DND-41 (cell line): ENCODE measurements around the gene HTR3B.
A peak's percentile ranks its signal among the peaks of the same experiment; 100 is the strongest.

Experiments
- ATAC-seq: fragments of 200-7000 bp; cut with Tn5 transposase; 3 replicates; pipeline ENCODE4 v1.9.1; 2021; ENCODE audit warnings: low read depth; ENCODE audit not compliant: insufficient read depth
- DNase-seq: peaks from one replicate; pipeline ENCODE4 v3.0.0-alpha.2; 2020
- H2AFZ ChIP-seq: 2 replicates; pipeline ENCODE4 v1.6.0; 2012; ENCODE audit warnings: low read depth, low read length
- H3K27ac ChIP-seq: 2 replicates; pipeline ENCODE4 v1.5.1; 2012; ENCODE audit warnings: low read length, inconsistent platforms
- H3K27me3 ChIP-seq: fragments of 200-600 bp; sonication (generic); 2 replicates; pipeline ENCODE4 v1.6.0; 2012; ENCODE audit warnings: low read length, mild to moderate bottlenecking, inconsistent platforms; ENCODE audit not compliant: insufficient read depth, poor library complexity
- H3K36me3 ChIP-seq: 2 replicates; pipeline ENCODE4 v1.5.1; 2012; ENCODE audit warnings: low read length, inconsistent platforms; ENCODE audit not compliant: insufficient read depth
- H3K4me1 ChIP-seq: 2 replicates; pipeline ENCODE4 v1.5.1; 2012; ENCODE audit warnings: mild to moderate bottlenecking, low read length; ENCODE audit not compliant: insufficient read depth
- H3K4me2 ChIP-seq: 2 replicates; pipeline ENCODE4 v1.6.0; 2012; ENCODE audit warnings: mild to moderate bottlenecking, moderate library complexity, low read length, inconsistent platforms; ENCODE audit not compliant: insufficient read depth
- H3K4me3 ChIP-seq, 2 experiments: fragments of 200-600 bp in 1 of 2; shearing (Covaris generic) in 1 of 2; 2 replicates each; pipeline ENCODE4 v1.5.1; 2012 to 2016; ENCODE audit warnings: inconsistent platforms in 2 of 2, low read length in 2 of 2, mild to moderate bottlenecking in 2 of 2, low read depth in 1 of 2, moderate library complexity in 1 of 2
- H3K79me2 ChIP-seq: 2 replicates; pipeline ENCODE4 v1.6.0; 2012; ENCODE audit warnings: low read length, inconsistent platforms; ENCODE audit not compliant: insufficient read depth
- H3K9ac ChIP-seq: 2 replicates; pipeline ENCODE4 v1.6.0; 2012; ENCODE audit warnings: low read depth, mild to moderate bottlenecking, inconsistent platforms, low read length, moderate library complexity
- H3K9me3 ChIP-seq: 2 replicates; pipeline ENCODE4 v1.5.1; 2012; ENCODE audit warnings: low read length, moderate library complexity, mild to moderate bottlenecking, inconsistent platforms; ENCODE audit not compliant: insufficient read depth, severe bottlenecking
- H4K20me1 ChIP-seq: 2 replicates; pipeline ENCODE4 v1.6.0; 2012; ENCODE audit warnings: low read length; ENCODE audit not compliant: insufficient read depth
- CTCF ChIP-seq: IDR thresholded peaks from 2 replicates; pipeline ENCODE4 v1.5.1; 2012; ENCODE audit warnings: borderline replicate concordance, low read length, moderate library complexity, mild to moderate bottlenecking; ENCODE audit not compliant: poor library complexity, severe bottlenecking; ENCODE audit errors: extremely low read depth
- EZH2 ChIP-seq: IDR thresholded peaks from 3 replicates; pipeline ENCODE4 v1.6.1; 2012; ENCODE audit warnings: borderline replicate concordance, low read depth, mild to moderate bottlenecking, moderate library complexity, low read length, inconsistent platforms; ENCODE audit not compliant: severe bottlenecking

HTR3B gene

GRCh38 chr11:113859665-113860064 is 44.9 kb upstream of the HTR3B start:
- no peak for DNase-seq
- no peak overlapping the region for H3K4me2 ChIP-seq
- H2AFZ ChIP-seq = no peak overlapping the region
- no peaks in the 10 kb centered on the region for H3K27me3 ChIP-seq
- TF ChIP-seq CTCF (no peak), EZH2 (no peak)
- peaks cover 6% of the 10 kb centered on the region for H3K4me1 ChIP-seq
- H3K9me3 ChIP-seq = no peaks in the 10 kb centered on the region
- no peak overlapping the region for H3K9ac ChIP-seq
- ATAC-seq = peak; percentile 48; the same call in 1 of the 3 replicates
- H3K79me2 ChIP-seq = peaks cover 2% of the 10 kb centered on the region; the same call in 1 of the 2 replicates
- H3K27ac ChIP-seq = no peak overlapping the region
- H3K4me3 ChIP-seq = no peak overlapping the region
- H4K20me1 ChIP-seq = peaks cover 2% of the 10 kb centered on the region; the same call in 1 of the 2 replicates
- no peaks in the 10 kb centered on the region for H3K36me3 ChIP-seq

GRCh38 chr11:113862435-113862834 is 42.2 kb upstream of the HTR3B start:
- Histone ChIP-seq H3K9me3 (no peaks in the 10 kb centered on the region), H3K27ac (no peak overlapping the region), H2AFZ (no peak overlapping the region), H3K4me1 (peaks cover 6% of the 10 kb centered on the region), H3K79me2 (peaks cover 2% of the 10 kb centered on the region; the same call in 1 of the 2 replicates), H3K36me3 (no peaks in the 10 kb centered on the region), H3K27me3 (no peaks in the 10 kb centered on the region), H4K20me1 (0 out of 2 replicates have a peak, but pooled peaks cover 2% of the 10 kb centered on the region), H3K9ac (no peak overlapping the region), H3K4me2 (no peak overlapping the region), H3K4me3 (no peak overlapping the region)
- ATAC-seq (no peak; the same call in 2 of the 3 replicates), DNase-seq (no peak)
- no peak for TF ChIP-seq EZH2
- TF ChIP-seq CTCF = no peak

GRCh38 chr11:113864410-113864809 is 40.2 kb upstream of the HTR3B start:
- H3K9ac ChIP-seq = no peak overlapping the region
- H3K9me3 ChIP-seq = no peaks in the 10 kb centered on the region
- no peak overlapping the region for H3K4me2 ChIP-seq
- H4K20me1 ChIP-seq = 0 out of 2 replicates have a peak, but pooled peaks cover 2% of the 10 kb centered on the region
- no peak for ATAC-seq
- no peaks in the 10 kb centered on the region for H3K36me3 ChIP-seq
- no peak for TF ChIP-seq CTCF
- no peak for TF ChIP-seq EZH2
- no peak overlapping the region for H2AFZ ChIP-seq
- H3K79me2 ChIP-seq = peaks cover 2% of the 10 kb centered on the region; the same call in 1 of the 2 replicates
- H3K4me3 ChIP-seq = no peak overlapping the region
- no peaks in the 10 kb centered on the region for H3K27me3 ChIP-seq
- peaks cover 6% of the 10 kb centered on the region for H3K4me1 ChIP-seq
- no peak for DNase-seq
- H3K27ac ChIP-seq = no peak overlapping the region
